Panc1 (cell line): ENCODE results near the gene MORC4. TPM values are rescaled to one million over a fixed set of nuclear protein-coding genes. Genes with fewer than 3 reads are reported as not detected.

Experiments used
- ATAC-seq: fragments of 200-7000 bp; cut with Tn5 transposase; 2 replicates; pipeline ENCODE4 v1.9.1; 2020; ENCODE audit warnings: mild to moderate bottlenecking, moderate library complexity
- BruUV-seq: library from RNA; stranded (reverse); fragments of 400-500 nt; replicated peaks from 2 replicates; lab custom pipeline; 2021; lab: Mats Ljungman, UMichigan
- CTCF ChIA-PET: fragments of 300-600 bp; sonication (Branson Sonifier 250); formaldehyde crosslinking; loops from one replicate; lab custom pipeline; 2022; ENCODE audit warnings: antibody characterized with exemption; lab: Charles Lee
- POLR2A ChIA-PET: fragments of 300-600 bp; sonication (Branson Sonifier 250); formaldehyde crosslinking; loops from one replicate; lab custom pipeline; 2022; ENCODE audit warnings: antibody characterized with exemption; lab: Charles Lee
- DNase-seq: peaks from one replicate; pipeline ENCODE4 v3.0.0-alpha.2; 2010; ENCODE audit warnings: low read depth, low spot score
- H3K27ac ChIP-seq: 2 replicates; pipeline ENCODE4 v1.5.1; 2011; ENCODE audit warnings: mild to moderate bottlenecking, low read length, inconsistent platforms
- H3K27me3 ChIP-seq: fragments of 200-500 bp; sonication (Bioruptor generic); 2 replicates; pipeline ENCODE4 v1.6.0; 2014; ENCODE audit warnings: low read length, inconsistent platforms; ENCODE audit not compliant: control insufficient read depth, insufficient read depth
- H3K36me3 ChIP-seq: fragments of 200-500 bp; sonication (Bioruptor generic); 2 replicates; pipeline ENCODE4 v1.5.1; 2014; ENCODE audit warnings: inconsistent platforms, mild to moderate bottlenecking, low read length, moderate library complexity; ENCODE audit not compliant: control insufficient read depth, insufficient read depth
- H3K4me1 ChIP-seq: 2 replicates; pipeline ENCODE4 v1.5.1; 2011; ENCODE audit warnings: inconsistent platforms, mild to moderate bottlenecking, low read length, moderate library complexity; ENCODE audit not compliant: control insufficient read depth, insufficient read depth
- H3K4me3 ChIP-seq, 2 experiments: 2 replicates each; pipeline ENCODE4 v1.5.1; 2011 to 2012; ENCODE audit warnings: low read depth in 2 of 2, low read length in 2 of 2, mild to moderate bottlenecking in 2 of 2, inconsistent platforms in 1 of 2, moderate library complexity in 1 of 2
- H3K9me3 ChIP-seq: fragments of 200-500 bp; sonication (Bioruptor generic); 2 replicates; pipeline ENCODE4 v1.5.1; 2014; ENCODE audit warnings: low read depth, mild to moderate bottlenecking, inconsistent platforms, low read length, moderate library complexity; ENCODE audit not compliant: control insufficient read depth, insufficient read depth
- POLR2AphosphoS5 ChIP-seq: IDR thresholded peaks from 2 replicates; pipeline ENCODE4 v1.6.1; 2012; ENCODE audit warnings: mild to moderate bottlenecking, low read depth, low read length, moderate library complexity
- SIN3A ChIP-seq: IDR thresholded peaks from 2 replicates; pipeline ENCODE4 v1.6.1; 2012; ENCODE audit warnings: low read depth, mild to moderate bottlenecking, low read length, moderate library complexity, borderline replicate concordance; ENCODE audit not compliant: insufficient read depth
- TCF7L2 ChIP-seq: IDR thresholded peaks from 2 replicates; pipeline ENCODE4 v1.6.1; 2011; ENCODE audit warnings: mild to moderate bottlenecking, low read depth, low read length, inconsistent platforms
- in situ Hi-C: cut with HindIII; loops from 2 replicates; pipeline ENCODE4 v1.10.0; 2016; ENCODE audit warnings: low sequenced_read_pairs, low pct_unique_long_range_greater_than_20kb
- intact Hi-C: fragments of 100-400 bp; cut with micrococcal nuclease; formaldehyde crosslinking; loops from one replicate; pipeline ENCODE4 v1.10.0; 2022; ENCODE audit not compliant: unreplicated experiment
- total RNA-seq: library from RNA; stranded (reverse); gene quantifications from one replicate; pipeline ENCODE4 v1.2.1, GENCODE V29; 2021; ENCODE audit not compliant: unreplicated experiment
- TF ChIP-seq, protein P1 (sequence below), 2 experiments: IDR thresholded peaks; 2 replicates each; pipeline ENCODE4 v1.6.1; 2011 to 2012; ENCODE audit warnings: low read depth in 2 of 2, control low read depth in 1 of 2, low read length in 1 of 2, mild to moderate bottlenecking in 1 of 2, moderate library complexity in 1 of 2; ENCODE audit not compliant: insufficient read depth in 1 of 2
- TF ChIP-seq, protein P2 (sequence below): fragments of 450-650 bp; IDR thresholded peaks from 2 replicates; pipeline ENCODE4 v1.5.1; 2017; ENCODE audit warnings: mild to moderate bottlenecking

MORC4 gene
- total RNA-seq, 1 experiment from 2014 or later, result 7.4 TPM

DNA sequence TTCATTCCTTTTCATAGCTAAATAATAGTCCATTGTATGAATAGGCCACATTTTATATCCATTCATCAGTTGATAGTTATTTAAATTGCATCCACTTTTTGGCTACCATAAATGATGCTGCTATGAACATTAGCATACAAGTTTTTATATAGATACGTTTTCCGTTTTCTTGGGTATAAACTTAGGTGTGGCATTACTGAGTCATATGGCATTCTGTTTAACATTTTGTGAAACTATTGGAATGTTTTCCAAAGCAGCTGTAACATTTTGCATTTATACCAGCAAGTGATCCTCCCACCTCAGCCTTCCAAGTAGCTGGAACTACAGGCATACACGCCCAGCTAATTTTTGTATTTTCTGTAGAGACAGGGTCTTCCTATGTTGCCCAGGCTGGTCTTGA is 53.5 kb downstream of the MORC4 start:
- ATAC-seq, result no peak
- no peaks in the 10 kb centered on the region for H3K4me1 ChIP-seq
- no peaks in the 10 kb centered on the region for H3K9me3 ChIP-seq
- no peak for DNase-seq
- no TSS peak for BruUV-seq
- no peak overlapping the region for H3K4me3 ChIP-seq
- TF ChIP-seq SIN3A (no peak), TCF7L2 (no peak), POLR2AphosphoS5 (no peak)
- TF ChIP-seq, protein P1, sequence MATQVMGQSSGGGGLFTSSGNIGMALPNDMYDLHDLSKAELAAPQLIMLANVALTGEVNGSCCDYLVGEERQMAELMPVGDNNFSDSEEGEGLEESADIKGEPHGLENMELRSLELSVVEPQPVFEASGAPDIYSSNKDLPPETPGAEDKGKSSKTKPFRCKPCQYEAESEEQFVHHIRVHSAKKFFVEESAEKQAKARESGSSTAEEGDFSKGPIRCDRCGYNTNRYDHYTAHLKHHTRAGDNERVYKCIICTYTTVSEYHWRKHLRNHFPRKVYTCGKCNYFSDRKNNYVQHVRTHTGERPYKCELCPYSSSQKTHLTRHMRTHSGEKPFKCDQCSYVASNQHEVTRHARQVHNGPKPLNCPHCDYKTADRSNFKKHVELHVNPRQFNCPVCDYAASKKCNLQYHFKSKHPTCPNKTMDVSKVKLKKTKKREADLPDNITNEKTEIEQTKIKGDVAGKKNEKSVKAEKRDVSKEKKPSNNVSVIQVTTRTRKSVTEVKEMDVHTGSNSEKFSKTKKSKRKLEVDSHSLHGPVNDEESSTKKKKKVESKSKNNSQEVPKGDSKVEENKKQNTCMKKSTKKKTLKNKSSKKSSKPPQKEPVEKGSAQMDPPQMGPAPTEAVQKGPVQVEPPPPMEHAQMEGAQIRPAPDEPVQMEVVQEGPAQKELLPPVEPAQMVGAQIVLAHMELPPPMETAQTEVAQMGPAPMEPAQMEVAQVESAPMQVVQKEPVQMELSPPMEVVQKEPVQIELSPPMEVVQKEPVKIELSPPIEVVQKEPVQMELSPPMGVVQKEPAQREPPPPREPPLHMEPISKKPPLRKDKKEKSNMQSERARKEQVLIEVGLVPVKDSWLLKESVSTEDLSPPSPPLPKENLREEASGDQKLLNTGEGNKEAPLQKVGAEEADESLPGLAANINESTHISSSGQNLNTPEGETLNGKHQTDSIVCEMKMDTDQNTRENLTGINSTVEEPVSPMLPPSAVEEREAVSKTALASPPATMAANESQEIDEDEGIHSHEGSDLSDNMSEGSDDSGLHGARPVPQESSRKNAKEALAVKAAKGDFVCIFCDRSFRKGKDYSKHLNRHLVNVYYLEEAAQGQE (IDR thresholded peaks at IDR 0.05; ENCODE audit: insufficient read depth in 1 of 2, low read depth in 2 of 2, low read length in 1 of 2), result no peak
- TF ChIP-seq, protein P2, sequence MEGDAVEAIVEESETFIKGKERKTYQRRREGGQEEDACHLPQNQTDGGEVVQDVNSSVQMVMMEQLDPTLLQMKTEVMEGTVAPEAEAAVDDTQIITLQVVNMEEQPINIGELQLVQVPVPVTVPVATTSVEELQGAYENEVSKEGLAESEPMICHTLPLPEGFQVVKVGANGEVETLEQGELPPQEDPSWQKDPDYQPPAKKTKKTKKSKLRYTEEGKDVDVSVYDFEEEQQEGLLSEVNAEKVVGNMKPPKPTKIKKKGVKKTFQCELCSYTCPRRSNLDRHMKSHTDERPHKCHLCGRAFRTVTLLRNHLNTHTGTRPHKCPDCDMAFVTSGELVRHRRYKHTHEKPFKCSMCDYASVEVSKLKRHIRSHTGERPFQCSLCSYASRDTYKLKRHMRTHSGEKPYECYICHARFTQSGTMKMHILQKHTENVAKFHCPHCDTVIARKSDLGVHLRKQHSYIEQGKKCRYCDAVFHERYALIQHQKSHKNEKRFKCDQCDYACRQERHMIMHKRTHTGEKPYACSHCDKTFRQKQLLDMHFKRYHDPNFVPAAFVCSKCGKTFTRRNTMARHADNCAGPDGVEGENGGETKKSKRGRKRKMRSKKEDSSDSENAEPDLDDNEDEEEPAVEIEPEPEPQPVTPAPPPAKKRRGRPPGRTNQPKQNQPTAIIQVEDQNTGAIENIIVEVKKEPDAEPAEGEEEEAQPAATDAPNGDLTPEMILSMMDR, result no peak
- POLR2A ChIA-PET, result no interaction called here
- no peaks in the 10 kb centered on the region for H3K27me3 ChIP-seq
- no peak overlapping the region for H3K27ac ChIP-seq
- in situ Hi-C loops (no loop called here), intact Hi-C loops (no loop called here)
- H3K36me3 ChIP-seq, result no peaks in the 10 kb centered on the region
- CTCF ChIA-PET, result no interaction called here

DNA sequence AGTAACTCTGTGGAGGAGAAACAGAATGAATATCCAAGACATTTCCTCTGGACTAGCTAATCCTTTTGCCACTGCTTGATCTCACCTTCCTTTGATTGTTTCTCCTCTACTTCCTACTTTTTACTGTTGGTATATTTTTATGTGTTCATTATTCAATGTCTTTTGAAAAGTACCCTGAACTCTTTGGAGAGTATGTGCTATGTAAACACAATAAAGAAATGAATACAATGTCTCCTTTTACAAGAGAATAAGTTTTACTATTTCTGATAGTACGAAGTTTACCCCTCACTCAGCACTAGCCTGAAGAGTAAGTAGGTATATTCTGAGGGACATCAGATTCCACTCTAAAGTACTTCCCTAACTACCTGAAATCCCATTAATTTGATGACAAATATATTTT is 59.9 kb downstream of the MORC4 start:
- intact Hi-C loops (no loop called here), in situ Hi-C loops (no loop called here)
- TF ChIP-seq, protein P1 (IDR thresholded peaks at IDR 0.05; ENCODE audit: insufficient read depth in 1 of 2, low read depth in 2 of 2, low read length in 1 of 2), result no peak
- TF ChIP-seq, protein P2, result no peak
- TF ChIP-seq SIN3A, result no peak
- TF ChIP-seq TCF7L2, result no peak
- TF ChIP-seq POLR2AphosphoS5, result no peak
- POLR2A ChIA-PET, result no interaction called here
- no peak overlapping the region for H3K27ac ChIP-seq
- H3K36me3 ChIP-seq, result no peaks in the 10 kb centered on the region
- H3K27me3 ChIP-seq, result no peaks in the 10 kb centered on the region
- ATAC-seq (no peak), DNase-seq (no peak)
- no peak overlapping the region for H3K4me3 ChIP-seq
- no peaks in the 10 kb centered on the region for H3K4me1 ChIP-seq
- CTCF ChIA-PET, result no interaction called here
- no peaks in the 10 kb centered on the region for H3K9me3 ChIP-seq
- BruUV-seq, result no TSS peak
